H1 (cell line): Measurements from ENCODE around the gene ULK1. TPM values are rescaled to one million over a fixed set of nuclear protein-coding genes. Genes with fewer than 3 reads are reported as not detected.

Experiments used
- CTCF ChIA-PET: fragments of 300-600 bp; sonication (Branson Sonifier 250); formaldehyde crosslinking; loops from one replicate; lab custom pipeline; 2021; ENCODE audit not compliant: partially characterized antibody; lab: Charles Lee
- POLR2A ChIA-PET: fragments of 300-600 bp; sonication (Branson Sonifier 250); formaldehyde crosslinking; loops from one replicate; lab custom pipeline; 2021; ENCODE audit warnings: inconsistent platforms; ENCODE audit not compliant: partially characterized antibody; lab: Charles Lee
- DNase-seq, 2 experiments: peaks; one replicate each; pipeline versions ENCODE4 v3.0.0 to v3.0.0-alpha.2; 2010 to 2022; ENCODE audit warnings: low spot score in 2 of 2, low read depth in 1 of 2, mixed read lengths in 1 of 2
- FAIRE-seq: peaks from 2 replicates; lab custom pipeline; 2011; peaks lifted over from hg19 to GRCh38; lab: Jason Lieb, UNC
- H2AFZ ChIP-seq: 2 replicates; pipeline ENCODE4 v1.8.1; 2012; ENCODE audit warnings: low read length, inconsistent platforms
- H2AK5ac ChIP-seq: 2 replicates; pipeline ENCODE4 v1.6.1; 2013; ENCODE audit warnings: low read depth, low read length
- H2BK120ac ChIP-seq: replicated peaks from 2 replicates; pipeline ENCODE3; 2013; ENCODE audit warnings: low read depth, low read length, inconsistent platforms
- H2BK12ac ChIP-seq: 2 replicates; pipeline ENCODE4 v1.6.1; 2013; ENCODE audit warnings: low read depth, low read length
- H2BK15ac ChIP-seq: 2 replicates; pipeline ENCODE4 v1.6.1; 2013; ENCODE audit warnings: low read length
- H2BK20ac ChIP-seq: 2 replicates; pipeline ENCODE4 v1.6.1; 2013; ENCODE audit warnings: low read length
- H2BK5ac ChIP-seq: 2 replicates; pipeline ENCODE4 v1.6.1; 2013; ENCODE audit warnings: low read depth, low read length
- H3K14ac ChIP-seq: 2 replicates; pipeline ENCODE4 v1.6.1; 2013; ENCODE audit warnings: inconsistent platforms; ENCODE audit not compliant: insufficient read length
- H3K18ac ChIP-seq: 2 replicates; pipeline ENCODE4 v1.6.1; 2013; ENCODE audit warnings: low read length; ENCODE audit errors: extremely low read depth
- H3K23ac ChIP-seq: 2 replicates; pipeline ENCODE4 v1.6.1; 2013; ENCODE audit warnings: inconsistent platforms; ENCODE audit not compliant: insufficient read length
- H3K23me2 ChIP-seq: 2 replicates; pipeline ENCODE4 v1.6.1; 2013; ENCODE audit warnings: low read depth, low read length
- H3K27ac ChIP-seq: 2 replicates; pipeline ENCODE4 v1.6.1; 2011; ENCODE audit warnings: low read depth, low read length, inconsistent platforms
- H3K27me3 ChIP-seq, 4 experiments: replicated peaks in 1 of 4; 1 replicate in 1 of 4; 2 replicates in 3 of 4; pipeline versions ENCODE4 v1.6.1 to v1.8.1; 2011 to 2013; ENCODE audit warnings: low read length in 3 of 4, mild to moderate bottlenecking in 3 of 4, inconsistent platforms in 2 of 4, mixed read lengths in 2 of 4, moderate library complexity in 1 of 4; ENCODE audit not compliant: control insufficient read depth in 3 of 4, insufficient read depth in 3 of 4; ENCODE audit errors: extremely low read depth in 1 of 4
- H3K36me3 ChIP-seq, 4 experiments: 2 replicates each; pipeline versions ENCODE4 v1.6.1 to v1.8.1; 2011 to 2013; ENCODE audit warnings: mild to moderate bottlenecking in 4 of 4, low read length in 3 of 4, moderate library complexity in 2 of 4, control low read depth in 1 of 4, inconsistent platforms in 1 of 4; ENCODE audit not compliant: insufficient read depth in 4 of 4, control insufficient read depth in 2 of 4
- H3K4ac ChIP-seq: replicated peaks from 2 replicates; pipeline ENCODE3; 2013; ENCODE audit warnings: low read length, low read depth, mixed read lengths, inconsistent platforms; ENCODE audit not compliant: insufficient read length
- H3K4me1 ChIP-seq, 4 experiments: replicated peaks in 1 of 4; 1 replicate in 1 of 4; 2 replicates in 3 of 4; pipeline versions ENCODE4 v1.6.1 to v1.8.1; 2011 to 2013; ENCODE audit warnings: low read length in 3 of 4, inconsistent platforms in 2 of 4, mixed read lengths in 1 of 4; ENCODE audit not compliant: insufficient read depth in 4 of 4, control insufficient read depth in 3 of 4
- H3K4me2 ChIP-seq, 2 experiments: 2 replicates each; pipeline versions ENCODE4 v1.6.1 to v1.8.1; 2011 to 2013; ENCODE audit warnings: low read depth in 2 of 2, low read length in 2 of 2, control low read depth in 1 of 2, inconsistent platforms in 1 of 2, mild to moderate bottlenecking in 1 of 2; ENCODE audit not compliant: insufficient read depth in 1 of 2
- H3K4me3 ChIP-seq, 4 experiments: fragments of 200-600, 300-600 bp in 1 of 4; sonication (generic), shearing (Covaris generic), sonication (Bioruptor Twin) in 1 of 4; 2 replicates each; pipeline versions ENCODE4 v1.5.1 to v1.8.1; 2011 to 2016; ENCODE audit warnings: low read length in 4 of 4, low read depth in 3 of 4, control low read depth in 2 of 4, inconsistent platforms in 2 of 4, mild to moderate bottlenecking in 2 of 4, mixed read lengths in 1 of 4, moderate library complexity in 1 of 4; ENCODE audit not compliant: insufficient read depth in 2 of 4; ENCODE audit errors: extremely low read depth in 1 of 4
- H3K56ac ChIP-seq: replicated peaks from 2 replicates; pipeline ENCODE3; 2013; ENCODE audit warnings: low read depth, mild to moderate bottlenecking, mixed read lengths, low read length, inconsistent platforms; ENCODE audit not compliant: insufficient read length
- H3K79me1 ChIP-seq: 2 replicates; pipeline ENCODE4 v1.6.1; 2013; ENCODE audit warnings: low read depth, low read length, control low read depth
- H3K79me2 ChIP-seq, 2 experiments: 2 replicates each; pipeline versions ENCODE4 v1.6.1 to v1.8.1; 2012 to 2013; ENCODE audit warnings: low read length in 2 of 2, mild to moderate bottlenecking in 2 of 2, inconsistent platforms in 1 of 2; ENCODE audit not compliant: insufficient read depth in 2 of 2, control insufficient read depth in 1 of 2
- H3K9ac ChIP-seq, 4 experiments: replicated peaks in 1 of 4; 1 replicate in 1 of 4; 2 replicates in 3 of 4; pipeline versions ENCODE4 v1.6.1 to v1.8.1; 2011 to 2013; ENCODE audit warnings: low read depth in 3 of 4, low read length in 3 of 4, control low read depth in 2 of 4, mild to moderate bottlenecking in 2 of 4, moderate library complexity in 2 of 4, inconsistent platforms in 1 of 4; ENCODE audit errors: extremely low read depth in 1 of 4
- H3K9me3 ChIP-seq, 2 experiments: 2 replicates each; pipeline versions ENCODE4 v1.6.1 to v1.8.1; 2012 to 2013; ENCODE audit warnings: mild to moderate bottlenecking in 2 of 2, moderate library complexity in 2 of 2, control low read depth in 1 of 2, inconsistent platforms in 1 of 2, low read depth in 1 of 2, low read length in 1 of 2, mixed read lengths in 1 of 2; ENCODE audit not compliant: insufficient read depth in 2 of 2
- H4K20me1 ChIP-seq, 2 experiments: replicated peaks in 1 of 2; 2 replicates each; pipeline versions ENCODE3 to v1.8.1; 2011 to 2013; ENCODE audit warnings: inconsistent platforms in 2 of 2, low read length in 2 of 2, mild to moderate bottlenecking in 1 of 2; ENCODE audit not compliant: insufficient read depth in 2 of 2, control insufficient read depth in 1 of 2
- H4K5ac ChIP-seq: 2 replicates; pipeline ENCODE4 v1.6.1; 2013; ENCODE audit warnings: low read length, low read depth, mixed read lengths, inconsistent platforms; ENCODE audit not compliant: insufficient read length
- H4K8ac ChIP-seq: 2 replicates; pipeline ENCODE4 v1.8.0; 2013; ENCODE audit warnings: mild to moderate bottlenecking, moderate library complexity, low read length, inconsistent platforms; ENCODE audit not compliant: insufficient read depth; ENCODE audit errors: extremely low read depth
- H4K91ac ChIP-seq: replicated peaks from 2 replicates; pipeline ENCODE3; 2013; ENCODE audit warnings: low read length, mixed read lengths, inconsistent platforms; ENCODE audit not compliant: insufficient read length
- E2F6 ChIP-seq: IDR thresholded peaks from 2 replicates; pipeline ENCODE4 v1.6.1; 2012; ENCODE audit warnings: inconsistent platforms
- EGR1 ChIP-seq: IDR thresholded peaks from 2 replicates; pipeline ENCODE4 v1.6.1; 2011; ENCODE audit warnings: low read depth, low read length, borderline replicate concordance
- MAX ChIP-seq: IDR thresholded peaks from 2 replicates; pipeline ENCODE4 v1.6.1; 2012; ENCODE audit warnings: inconsistent platforms
- RBBP5 ChIP-seq: IDR thresholded peaks from 2 replicates; pipeline ENCODE4 v1.7.1; 2012; ENCODE audit warnings: low read depth, mild to moderate bottlenecking, inconsistent platforms, low read length, moderate library complexity, borderline replicate concordance
- TAF7 ChIP-seq: optimal IDR thresholded peaks from 2 replicates; pipeline ENCODE3; 2011; ENCODE audit warnings: low read depth, mild to moderate bottlenecking, inconsistent platforms, low read length, moderate library complexity, borderline replicate concordance
- WGBS, 2 experiments: shearing (Covaris generic) in 1 of 2; methylation state at CpG; one replicate each; pipeline versions ENCODE4 v1.1.6 to v1.1.7; 2013 to 2015; ENCODE audit warnings: low lambda C conversion rate in 2 of 2, mixed read lengths in 2 of 2, inconsistent platforms in 1 of 2, low coverage in 1 of 2, missing lambda C conversion rate in 1 of 2; ENCODE audit not compliant: insufficient replicate concordance in 2 of 2, insufficient coverage in 1 of 2, insufficient read length in 1 of 2; ENCODE audit errors: extremely low coverage in 1 of 2, missing lambda C conversion rate in 1 of 2; 5-methylcytosine and 5-hydroxymethylcytosine counted together
- polyA plus RNA-seq, 7 experiments: library from polyadenylated mRNA; depleted of rRNA in 3 of 7; stranded (reverse) in 5 of 7; unstranded in 2 of 7; fragments of >200 nt in 5 of 7; fragments of 200-250 nt in 2 of 7; gene quantifications; 1 replicate in 5 of 7; 2 replicates in 1 of 7; 4 replicates in 1 of 7; pipeline versions ENCODE4 v1.2.1 to v1.2.3, GENCODE V29; 2011 to 2013; ENCODE audit warnings: missing spikeins in 2 of 7, mixed read lengths in 2 of 7
- total RNA-seq: library from RNA; stranded (reverse); fragmentation: NEBNext Ultra II Directional; extraction: Animal tissue kit (Norgen Biotek cat#: 25700); gene quantifications from 2 replicates; pipeline ENCODE4 v1.2.1, GENCODE V29; 2021

Gene ULK1
- total and polyA plus RNA-seq, 2 of the 8 experiments (the other 6 are each of a cell fraction or from before 2014, with no cell fraction given): 13.0 to 44.1 TPM

- Histone ChIP-seq H3K23me2 (peaks cover 9% of the 10 kb centered on the region; the same call in 1 of the 2 replicates), H4K20me1 (peaks cover 16 to 20% of the 10 kb centered on the region in 2 experiments)
- WGBS, 2 experiments: 17% methylated on average over 10 of the region's 12 CpGs; no CpG with 5 or more reads in 1 of the 2 experiments
These were observed 1.2 kb downstream of the ULK1 start for GRCh38 chr12:131895640-131896079.

More at GRCh38 chr12:131895640-131896079, 1.2 kb downstream of the ULK1 start:
- no peak overlapping the region; the same call in 1 of the 2 replicates for H2BK12ac ChIP-seq
- peak overlapping the region in 3 of 4 experiments; percentile 25 to 51 (median 39); a peak in 5 of 7 replicates for H3K9ac ChIP-seq
- no peak overlapping the region for H4K5ac ChIP-seq
- ChIA-PET CTCF (no interaction called here), POLR2A (interaction anchor here (0.9 to 2.6 kb wide), 4 partner anchors 12 to 34 kb away, joined by 3 to 9 read pairs (median 3); partner anchors contain the start of gene PUS1)
- H3K4me1 ChIP-seq: peaks cover 0 to 16% (median 14%) of the 10 kb centered on the region in 4 experiments; a peak in 5 of 7 replicates
- H3K27me3 ChIP-seq: no peaks in the 10 kb centered on the region
- H4K91ac ChIP-seq: no peak overlapping the region
- FAIRE-seq (no peak), DNase-seq (no peak)
- H3K27ac ChIP-seq: no peak overlapping the region
- peaks cover 0 to 7% (median 3%) of the 10 kb centered on the region in 4 experiments; a peak in 3 of 8 replicates for H3K36me3 ChIP-seq
- H2BK20ac ChIP-seq: no peak overlapping the region
- H3K18ac ChIP-seq: no peak overlapping the region
- TF ChIP-seq RBBP5 (no peak; the same call in 1 of the 2 replicates), MAX (no peak), EGR1 (peak; percentile 22; the same call in 1 of the 2 replicates), TAF7 (no peak), E2F6 (no peak)
- no peak overlapping the region for H2BK5ac ChIP-seq
- H3K4me2 ChIP-seq: peak overlapping the region; percentile 85 to 99
- H3K14ac ChIP-seq: no peak overlapping the region
- H2AFZ ChIP-seq: no peak overlapping the region
- no peaks in the 10 kb centered on the region for H3K9me3 ChIP-seq
- H4K8ac ChIP-seq: peak overlapping the region; percentile 4; the same call in 1 of the 2 replicates
- peaks cover 0 to 33% of the 10 kb centered on the region in 2 experiments; a peak in 1 of 4 replicates for H3K79me2 ChIP-seq
- H2BK15ac ChIP-seq: no peak overlapping the region
- H2AK5ac ChIP-seq: no peak overlapping the region
- no peak overlapping the region for H3K4ac ChIP-seq
- no peak overlapping the region for H2BK120ac ChIP-seq
- H3K23ac ChIP-seq: no peak overlapping the region
- H3K4me3 ChIP-seq: peak overlapping the region; percentile 59 to 75 (median 66)
- no peak overlapping the region for H3K56ac ChIP-seq
- peaks cover 5% of the 10 kb centered on the region for H3K79me1 ChIP-seq
